IPS-20b (cell line): ENCODE measurements around the gene CIPC.
A peak's percentile ranks its signal among the peaks of the same experiment; 100 is the strongest.

Experiments
- H3K27ac ChIP-seq: one replicate; pipeline ENCODE4 v1.5.1; 2013; ENCODE audit warnings: low read length
- H3K27me3 ChIP-seq: 2 replicates; pipeline ENCODE4 v1.6.1; 2013; ENCODE audit warnings: mild to moderate bottlenecking, low read length, inconsistent platforms; ENCODE audit not compliant: insufficient read depth
- H3K36me3 ChIP-seq: 2 replicates; pipeline ENCODE4 v1.6.1; 2013; ENCODE audit warnings: low read depth, mild to moderate bottlenecking, inconsistent platforms, low read length, moderate library complexity; ENCODE audit not compliant: insufficient read depth
- H3K4me1 ChIP-seq: 2 replicates; pipeline ENCODE4 v1.6.1; 2013; ENCODE audit warnings: mild to moderate bottlenecking, control low read depth, inconsistent platforms, low read length, moderate library complexity; ENCODE audit not compliant: insufficient read depth
- H3K4me3 ChIP-seq: 2 replicates; pipeline ENCODE4 v1.5.1; 2013; ENCODE audit warnings: mild to moderate bottlenecking, low read length, inconsistent platforms
- H3K9ac ChIP-seq: 2 replicates; pipeline ENCODE4 v1.6.1; 2013; ENCODE audit warnings: low read depth, mild to moderate bottlenecking, inconsistent platforms, low read length, moderate library complexity
- H3K9me3 ChIP-seq: 2 replicates; pipeline ENCODE4 v1.6.1; 2013; ENCODE audit warnings: mild to moderate bottlenecking, low read depth, low read length, inconsistent platforms; ENCODE audit not compliant: insufficient read depth

CIPC gene

DNA sequence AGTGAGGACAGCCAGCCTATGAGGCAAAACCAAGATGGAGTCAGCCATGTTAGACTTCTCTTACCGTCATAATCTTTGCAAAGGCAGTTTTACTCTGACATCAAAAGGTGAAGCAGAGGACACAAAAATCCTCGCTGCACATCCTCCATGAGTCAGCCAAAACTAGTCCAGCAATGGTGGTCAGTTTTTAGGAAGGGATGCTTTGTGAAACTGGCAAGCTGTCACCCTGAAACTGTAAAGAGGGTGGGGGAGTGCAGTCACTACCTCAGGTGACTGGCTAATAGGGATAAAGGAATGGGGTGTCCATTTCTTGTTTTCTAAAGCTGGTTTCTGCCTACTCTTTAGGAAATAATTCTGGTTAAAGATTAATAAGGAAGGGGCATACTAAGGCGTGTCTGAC, 5.4 kb upstream of the CIPC start:
- no peaks in the 10 kb centered on the region for H3K27me3 ChIP-seq
- H3K9me3 ChIP-seq: peaks cover 11% of the 10 kb centered on the region
- H3K36me3 ChIP-seq: no peaks in the 10 kb centered on the region
- peaks cover 18% of the 10 kb centered on the region for H3K4me1 ChIP-seq
- H3K27ac ChIP-seq: no peak overlapping the region
- no peak overlapping the region for H3K4me3 ChIP-seq
- H3K9ac ChIP-seq: no peak overlapping the region

DNA sequence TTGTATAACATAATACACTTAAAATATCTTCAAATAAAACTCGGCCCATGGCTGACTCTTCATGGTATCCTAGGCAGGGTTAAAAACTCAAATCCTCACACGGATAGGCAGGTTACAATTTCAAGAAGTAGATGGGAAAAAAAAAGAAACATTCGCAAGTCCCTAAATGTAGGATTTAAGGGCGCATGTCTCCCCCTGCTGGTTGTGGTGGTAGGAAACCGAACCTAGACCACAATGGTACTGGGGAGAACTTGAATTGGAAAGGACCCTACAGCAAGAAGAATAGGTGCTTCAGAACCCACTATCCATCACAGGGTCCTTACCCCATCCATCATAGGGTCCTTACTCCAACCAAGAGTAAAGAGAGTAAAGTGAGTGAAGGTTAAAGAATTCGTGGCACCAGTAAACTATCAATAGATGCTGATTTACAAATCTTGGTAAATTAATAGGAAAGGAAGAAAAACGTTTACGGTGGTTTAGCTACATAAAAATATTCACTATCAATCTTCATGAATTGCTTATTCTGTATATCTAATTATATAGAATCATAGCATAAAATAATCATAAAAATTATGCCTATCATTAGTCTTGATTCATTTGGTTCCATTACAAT, 3.3 kb upstream of the CIPC start:
- H3K9me3 ChIP-seq: peaks cover 11% of the 10 kb centered on the region

DNA sequence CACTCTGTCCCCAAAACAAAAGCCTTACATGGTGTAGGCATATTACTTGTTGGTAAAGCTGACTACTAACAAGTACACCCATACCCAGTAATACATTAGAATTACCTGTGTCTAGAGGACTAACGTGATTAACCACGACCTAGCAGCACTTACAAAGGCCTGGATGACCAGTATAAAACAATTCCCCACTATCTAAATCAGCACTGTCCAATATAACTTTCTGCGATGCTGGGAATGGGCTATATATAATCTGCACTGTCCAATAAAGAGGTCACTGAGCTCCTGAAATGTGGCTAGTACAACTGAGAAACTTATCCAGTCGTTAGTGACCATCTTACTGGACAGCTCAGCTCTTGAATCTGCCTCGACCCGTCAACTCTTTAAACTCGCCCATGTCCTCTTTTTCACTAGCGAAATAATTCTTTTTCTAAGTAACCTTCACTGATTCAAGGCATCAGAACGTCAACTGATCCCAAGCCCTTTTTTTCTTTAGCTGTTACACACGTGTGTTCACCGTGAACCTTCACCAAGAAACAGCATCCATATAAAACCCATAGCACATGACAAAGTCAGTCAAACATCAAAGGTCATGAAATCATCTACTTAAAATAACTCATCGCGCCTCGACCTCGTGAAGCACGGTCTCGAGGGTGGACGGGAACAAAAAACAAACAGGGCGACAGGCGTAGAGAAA, 905 bp upstream of the CIPC start:
- Histone ChIP-seq H3K4me1 (peaks cover 21% of the 10 kb centered on the region), H3K4me3 (peak overlapping the region; percentile 79), H3K27me3 (no peaks in the 10 kb centered on the region), H3K9ac (peak overlapping the region; percentile 80), H3K27ac (peak overlapping the region; percentile 6), H3K36me3 (no peaks in the 10 kb centered on the region), H3K9me3 (no peaks in the 10 kb centered on the region)

More for the DNA sequence above, 3.3 kb upstream of the CIPC start:
- H3K4me1 ChIP-seq: peaks cover 14% of the 10 kb centered on the region
- no peaks in the 10 kb centered on the region for H3K27me3 ChIP-seq
- no peak overlapping the region for H3K9ac ChIP-seq
- no peak overlapping the region for H3K4me3 ChIP-seq
- no peaks in the 10 kb centered on the region for H3K36me3 ChIP-seq
- H3K27ac ChIP-seq: no peak overlapping the region

DNA sequence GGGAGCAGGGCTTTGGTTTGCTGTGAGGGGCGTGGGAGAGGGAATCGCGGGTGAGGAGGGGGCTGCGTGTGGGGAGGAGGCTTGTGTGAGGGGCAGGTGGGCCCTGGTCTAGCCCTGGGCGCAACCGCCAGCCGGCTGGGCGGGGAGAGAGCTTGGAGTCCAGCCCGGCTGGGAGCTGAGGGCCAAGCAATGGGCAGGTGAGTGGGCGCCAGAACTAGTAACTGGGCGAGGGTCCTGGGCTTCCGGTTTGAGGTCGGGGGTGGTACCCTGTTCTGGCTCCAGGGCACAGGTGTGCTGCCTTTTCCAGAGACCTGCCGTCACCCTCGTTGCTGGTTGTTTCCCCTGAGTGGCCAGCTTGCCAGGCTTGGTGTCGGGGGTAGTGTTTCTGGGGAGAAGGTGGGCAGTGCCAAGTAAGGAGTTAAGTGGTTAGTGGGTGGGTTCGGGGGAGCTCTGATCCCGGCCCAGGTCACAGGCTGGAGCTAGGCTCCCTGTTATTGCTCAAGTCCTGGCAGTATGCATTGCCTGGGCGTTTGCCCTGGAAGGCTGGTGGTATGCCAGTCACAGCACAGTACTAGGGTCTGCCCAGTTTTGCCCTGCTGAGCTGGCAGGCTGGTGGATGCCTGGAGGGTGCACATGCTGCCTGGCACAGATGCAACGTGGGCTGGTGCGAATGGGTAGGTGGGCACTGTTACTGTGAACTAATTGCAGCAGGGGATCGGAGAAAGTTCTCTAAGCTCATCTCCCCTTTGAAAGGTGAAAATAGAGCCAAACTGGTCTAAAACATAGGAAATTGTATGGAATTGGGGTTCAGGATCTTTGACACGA, 683 bp downstream of the CIPC start:
- Histone ChIP-seq H3K4me1 (peaks cover 21% of the 10 kb centered on the region), H3K9me3 (no peaks in the 10 kb centered on the region), H3K36me3 (peaks cover under 1% of the 10 kb centered on the region; the same call in 1 of the 2 replicates), H3K9ac (peak overlapping the region; percentile 94), H3K27ac (peak overlapping the region; percentile 94), H3K4me3 (peak overlapping the region; percentile 79), H3K27me3 (no peaks in the 10 kb centered on the region)

DNA sequence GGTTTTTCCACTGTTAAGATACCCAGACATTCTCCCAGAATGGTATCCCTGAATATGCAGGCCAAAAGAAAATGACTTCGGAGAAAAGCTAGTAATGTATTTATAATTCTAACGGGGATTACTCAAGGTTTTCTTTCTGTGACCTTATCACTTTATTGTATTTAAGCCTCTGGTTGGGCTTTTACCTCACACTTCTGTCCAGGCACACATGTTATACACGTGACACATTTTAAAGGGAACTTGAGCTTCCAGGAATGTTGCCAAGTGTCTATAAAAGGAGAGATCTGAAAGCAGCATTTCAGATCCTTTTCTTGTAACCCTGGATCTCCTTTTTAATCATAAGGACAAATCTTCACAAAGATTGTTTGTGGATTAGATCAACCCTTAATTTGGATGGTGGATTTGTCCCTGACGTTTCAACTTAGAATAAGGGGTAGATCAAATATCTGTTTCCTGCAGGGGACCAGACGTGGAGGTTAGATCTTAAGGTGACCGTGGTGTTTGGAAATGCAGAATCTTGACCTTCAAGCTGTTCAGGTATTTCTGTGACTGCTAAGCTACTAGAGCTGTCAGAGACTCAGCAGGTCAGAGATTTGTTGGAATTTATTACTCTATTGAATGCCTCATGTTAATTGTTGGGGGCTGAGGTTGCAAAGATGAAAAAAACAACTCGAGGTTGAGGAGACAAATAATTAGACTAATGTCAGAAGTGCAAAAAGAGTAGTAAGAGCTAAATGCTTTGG, 1.5 kb downstream of the CIPC start:
- Histone ChIP-seq H3K36me3 (peaks cover 5% of the 10 kb centered on the region; the same call in 1 of the 2 replicates), H3K4me3 (peak overlapping the region; percentile 79), H3K9me3 (no peaks in the 10 kb centered on the region), H3K27ac (no peak overlapping the region), H3K27me3 (no peaks in the 10 kb centered on the region), H3K9ac (peak overlapping the region; percentile 94), H3K4me1 (peaks cover 25% of the 10 kb centered on the region)

DNA sequence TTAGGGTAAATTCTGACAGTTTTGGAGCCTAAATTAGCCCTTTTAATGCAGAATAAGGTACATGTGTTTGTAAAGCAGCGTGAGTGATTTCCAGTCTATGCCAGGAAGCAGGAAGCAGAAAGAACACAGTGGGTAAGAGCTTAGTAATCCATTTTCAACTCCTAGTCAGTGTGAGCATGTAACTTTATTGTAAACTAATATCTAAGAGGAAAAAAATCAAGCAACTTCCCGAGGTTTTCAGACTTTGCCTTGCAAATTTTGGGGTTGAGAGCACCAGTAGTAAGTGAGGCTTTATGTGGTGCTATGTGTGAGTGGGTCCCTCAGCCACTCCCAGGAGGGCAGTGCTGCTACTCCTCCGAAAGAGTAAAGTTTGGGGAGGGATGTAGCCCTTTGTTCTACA, 2.9 kb downstream of the CIPC start:
- Histone ChIP-seq H3K27me3 (no peaks in the 10 kb centered on the region), H3K9ac (no peak overlapping the region; the same call in 1 of the 2 replicates), H3K9me3 (no peaks in the 10 kb centered on the region), H3K4me3 (no peak overlapping the region), H3K36me3 (peaks cover 8% of the 10 kb centered on the region), H3K4me1 (peaks cover 37% of the 10 kb centered on the region), H3K27ac (no peak overlapping the region)

DNA sequence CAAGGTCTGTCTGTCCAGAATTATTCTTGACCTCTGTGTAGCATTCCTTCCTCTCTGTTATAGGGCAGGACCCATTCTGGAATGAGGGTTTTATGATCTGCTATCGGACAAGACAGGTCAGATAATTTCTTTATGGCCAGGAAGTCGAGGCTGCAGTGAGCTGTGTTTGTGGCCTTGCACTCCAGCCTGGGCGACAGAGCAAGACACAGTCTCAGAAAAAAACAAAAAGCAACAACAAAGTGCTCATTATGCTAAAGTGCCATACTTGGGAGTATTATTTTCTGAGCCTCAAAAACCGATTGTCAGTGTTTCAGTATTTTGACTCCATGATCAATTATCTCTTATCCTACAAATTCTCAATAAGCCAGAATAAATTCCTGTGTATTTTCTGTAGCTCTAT, 4.1 kb downstream of the CIPC start:
- Histone ChIP-seq H3K4me1 (peaks cover 35% of the 10 kb centered on the region), H3K27ac (no peak overlapping the region), H3K4me3 (no peak overlapping the region), H3K27me3 (no peaks in the 10 kb centered on the region), H3K9ac (no peak overlapping the region), H3K36me3 (peaks cover 20% of the 10 kb centered on the region), H3K9me3 (no peaks in the 10 kb centered on the region)

DNA sequence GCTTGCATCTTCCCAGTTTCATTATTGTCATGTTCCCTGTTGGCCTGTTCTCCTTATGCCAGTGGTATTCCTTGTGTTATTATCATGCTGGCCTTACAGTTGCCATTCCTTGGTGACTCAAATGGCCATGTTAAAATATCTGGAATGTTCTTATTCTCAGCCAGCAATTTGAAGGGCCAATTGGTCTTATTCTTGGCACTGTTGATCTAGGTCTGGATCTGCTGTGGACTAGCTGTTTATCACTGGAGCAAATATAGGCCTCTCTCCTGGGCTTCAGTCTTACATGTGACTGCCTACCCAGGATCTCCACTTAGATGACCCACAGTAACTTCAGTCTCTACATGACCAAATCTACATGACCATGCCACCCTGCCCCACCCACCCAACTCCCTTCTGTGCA, 5.4 kb downstream of the CIPC start:
- no peak overlapping the region for H3K9ac ChIP-seq

DNA sequence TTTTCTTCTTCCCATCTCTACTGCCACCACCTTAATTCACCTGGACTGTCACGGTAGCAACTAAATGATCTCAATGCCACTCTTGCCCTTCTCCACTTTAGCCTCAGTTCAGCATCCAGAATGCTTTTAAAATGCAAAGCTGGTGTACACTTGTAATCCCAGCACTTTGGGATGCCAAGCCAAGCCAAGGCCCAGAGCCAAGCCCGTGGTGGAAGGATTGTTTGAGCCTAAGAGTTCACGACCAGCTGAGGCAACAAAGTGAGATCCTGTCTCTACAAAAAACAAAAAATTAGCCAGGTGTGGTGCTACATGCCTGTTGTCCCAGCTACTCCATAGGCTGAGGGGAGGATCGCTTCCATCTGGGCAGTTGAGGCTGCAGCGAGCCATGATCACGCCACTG, 5.9 kb downstream of the CIPC start:
- Histone ChIP-seq H3K27ac (no peak overlapping the region), H3K9ac (no peak overlapping the region), H3K9me3 (no peaks in the 10 kb centered on the region), H3K4me1 (peaks cover 35% of the 10 kb centered on the region), H3K4me3 (no peak overlapping the region), H3K36me3 (peaks cover 38% of the 10 kb centered on the region), H3K27me3 (no peaks in the 10 kb centered on the region)

More for the DNA sequence above, 5.4 kb downstream of the CIPC start:
- no peak overlapping the region for H3K27ac ChIP-seq
- no peaks in the 10 kb centered on the region for H3K9me3 ChIP-seq
- peaks cover 33% of the 10 kb centered on the region for H3K36me3 ChIP-seq
- H3K4me3 ChIP-seq: no peak overlapping the region
- H3K4me1 ChIP-seq: peaks cover 35% of the 10 kb centered on the region
- no peaks in the 10 kb centered on the region for H3K27me3 ChIP-seq

DNA sequence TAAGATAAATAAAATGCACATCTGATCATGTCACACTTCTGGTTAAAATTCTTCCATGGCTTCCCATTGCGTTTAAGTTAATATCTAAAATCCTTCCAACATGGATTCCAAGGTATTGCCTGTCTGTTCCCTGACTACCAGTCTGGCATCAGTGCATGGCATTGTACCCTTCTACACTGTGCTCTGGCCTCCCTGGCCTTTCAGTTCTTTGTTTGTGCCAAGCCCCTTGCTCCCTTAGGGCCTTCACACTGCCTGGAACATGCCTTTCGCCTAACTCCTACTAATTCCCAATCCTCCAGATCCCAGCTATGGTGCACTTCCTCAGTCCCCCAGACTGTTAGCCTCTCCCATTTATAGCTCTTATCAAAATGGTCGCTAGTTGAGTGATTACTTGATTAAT, 6.3 kb downstream of the CIPC start:
- H3K9ac ChIP-seq: no peak overlapping the region
- no peaks in the 10 kb centered on the region for H3K27me3 ChIP-seq
- no peak overlapping the region for H3K27ac ChIP-seq
- H3K9me3 ChIP-seq: no peaks in the 10 kb centered on the region
- peak overlapping the region; percentile 36 for H3K4me3 ChIP-seq
- peaks cover 37% of the 10 kb centered on the region for H3K4me1 ChIP-seq
- peaks cover 43% of the 10 kb centered on the region for H3K36me3 ChIP-seq
